Muscle of leg (tissue), 11 donors: ENCODE measurements around the gene ACTN1. TPM values are rescaled to one million over a fixed set of nuclear protein-coding genes. Genes with fewer than 3 reads are reported as not detected.
A peak's percentile ranks its signal among the peaks of the same experiment; 100 is the strongest.
"Not testable (repeated sequence)": the region's sequence is repeated elsewhere in the genome, so short reads cannot be mapped to it uniquely, and the experiment has no call there.

Experiments used
- DNase-seq: peaks from one replicate; pipeline ENCODE4 v3.0.0; 2013
- H3K27ac ChIP-seq: one replicate; pipeline ENCODE4 v1.5.1; 2013; ENCODE audit warnings: mild to moderate bottlenecking, low read length, control low read depth
- H3K27me3 ChIP-seq: one replicate; pipeline ENCODE4 v1.6.1; 2013; ENCODE audit warnings: low read length; ENCODE audit not compliant: control insufficient read depth, insufficient read depth
- H3K36me3 ChIP-seq: one replicate; pipeline ENCODE4 v1.6.1; 2013; ENCODE audit warnings: low read length; ENCODE audit not compliant: control insufficient read depth, insufficient read depth
- H3K4me1 ChIP-seq: one replicate; pipeline ENCODE4 v1.6.1; 2013; ENCODE audit warnings: low read length; ENCODE audit not compliant: control insufficient read depth, insufficient read depth
- H3K4me3 ChIP-seq: one replicate; pipeline ENCODE4 v1.5.1; 2013; ENCODE audit warnings: low read length, control low read depth
- H3K9me3 ChIP-seq: replicated peaks from 2 replicates; pipeline ENCODE4 v1.6.1; 2013; ENCODE audit warnings: low read depth, low read length; ENCODE audit not compliant: control insufficient read depth
- WGBS: methylation state at CpG from one replicate; pipeline ENCODE4 v1.1.5; 2013; ENCODE audit warnings: missing lambda C conversion rate; ENCODE audit not compliant: insufficient coverage; 5-methylcytosine and 5-hydroxymethylcytosine counted together
- polyA plus RNA-seq, 8 donors: library from polyadenylated mRNA; unstranded; fragments of 120-200 nt; gene quantifications; one replicate each; pipeline versions ENCODE4 v1.2.1 to v1.2.3, GENCODE V29; 2013; ENCODE audit warnings: inconsistent platforms in 1 of 8, low replicate concordance in 1 of 8; ENCODE audit not compliant: insufficient read length in 8 of 8, insufficient read depth in 1 of 8
- total RNA-seq: library from RNA; stranded (reverse); fragments of 120-200 nt; gene quantifications from one replicate; pipeline ENCODE4 v1.2.4, GENCODE V29; 2013

The ACTN1 gene
- total and polyA plus RNA-seq, 9 donors: 30.3 to 58.5 (median 48.5) TPM

DNA sequence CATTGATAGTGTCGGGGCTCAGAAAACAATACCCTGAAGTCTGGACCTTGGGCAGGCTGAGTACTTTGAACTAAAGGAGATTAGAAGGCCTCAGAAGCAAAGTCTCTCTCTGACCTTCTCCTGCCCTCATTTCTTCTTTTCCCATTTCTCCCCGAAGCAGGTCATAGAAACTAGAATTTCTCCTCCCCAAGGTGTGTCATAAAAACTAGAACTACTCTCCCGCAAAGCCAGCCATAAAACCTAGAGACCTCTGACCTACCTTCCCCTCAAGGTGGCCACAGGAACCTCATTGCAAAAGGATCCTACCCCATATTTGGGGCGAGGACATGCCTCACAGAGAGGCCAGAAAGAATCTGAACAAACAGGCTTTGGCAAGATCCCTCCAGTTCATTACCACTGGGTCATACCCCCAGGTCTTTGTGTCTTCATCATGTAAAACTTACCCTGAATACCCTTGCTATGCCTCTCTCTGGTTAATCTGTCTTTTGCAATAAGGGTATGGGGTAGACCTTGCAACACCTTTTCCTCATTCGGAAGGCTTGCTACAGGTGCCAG is 121.5 kb downstream of the ACTN1 start:
- H3K4me3 ChIP-seq: no peak overlapping the region
- H3K27ac ChIP-seq: no peak overlapping the region
- no peak for DNase-seq
- H3K4me1 ChIP-seq: no peaks in the 10 kb centered on the region
- 54% methylated on average over 2 of the region's 5 CpGs for WGBS
- H3K9me3 ChIP-seq: no peaks in the 10 kb centered on the region
- no peaks in the 10 kb centered on the region for H3K36me3 ChIP-seq
- no peaks in the 10 kb centered on the region for H3K27me3 ChIP-seq

DNA sequence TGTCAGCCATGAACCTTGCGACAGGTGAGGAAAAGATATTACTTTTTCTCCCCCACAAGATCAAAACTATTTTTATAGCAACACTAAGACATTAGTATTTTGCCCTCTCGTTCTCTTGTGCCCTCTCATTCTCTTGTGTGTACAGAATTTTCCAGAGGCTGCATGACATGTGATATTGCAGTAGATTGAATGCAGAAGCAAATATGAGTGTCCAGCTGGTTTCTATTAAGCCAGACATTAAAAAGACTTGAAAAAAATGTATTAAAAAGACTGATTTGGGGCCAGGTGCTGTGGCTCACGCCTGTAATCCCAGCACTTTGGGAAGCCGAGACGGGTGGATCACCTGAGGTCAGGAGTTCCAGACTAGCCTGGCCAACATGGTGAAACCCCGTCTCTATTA is 122.5 kb downstream of the ACTN1 start:
- Histone ChIP-seq H3K9me3 (no peaks in the 10 kb centered on the region), H3K27me3 (no peaks in the 10 kb centered on the region), H3K4me3 (no peak overlapping the region), H3K36me3 (no peaks in the 10 kb centered on the region), H3K27ac (no peak overlapping the region), H3K4me1 (no peaks in the 10 kb centered on the region)
- no CpG with 5 or more reads among the region's 6 CpGs for WGBS
- DNase-seq: peak; percentile 48

DNA sequence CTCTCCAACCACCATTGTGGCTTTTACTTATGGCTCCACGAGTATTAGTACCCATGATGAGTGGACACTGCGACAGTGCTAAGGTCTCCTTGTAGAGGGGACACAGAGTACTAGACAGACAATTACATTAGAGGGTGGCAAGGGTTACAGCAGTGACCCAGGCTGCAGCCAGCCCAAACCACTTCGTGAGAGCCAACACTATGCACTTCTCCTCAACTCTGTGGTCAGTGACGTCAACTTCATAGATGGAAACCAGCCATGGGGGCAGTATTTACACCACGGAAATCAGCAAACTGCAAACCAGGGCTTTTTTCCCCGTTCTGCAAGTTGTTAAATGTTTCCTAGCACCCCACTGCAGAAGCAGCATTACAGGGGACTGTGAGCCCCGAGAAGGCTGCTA is 124.7 kb downstream of the ACTN1 start:
- Histone ChIP-seq H3K9me3 (no peaks in the 10 kb centered on the region), H3K27me3 (no peaks in the 10 kb centered on the region), H3K36me3 (no peaks in the 10 kb centered on the region), H3K4me1 (no peaks in the 10 kb centered on the region), H3K27ac (no peak overlapping the region), H3K4me3 (no peak overlapping the region)
- WGBS: 61% methylated on average over 4 of the region's 7 CpGs
- no peak for DNase-seq

DNA sequence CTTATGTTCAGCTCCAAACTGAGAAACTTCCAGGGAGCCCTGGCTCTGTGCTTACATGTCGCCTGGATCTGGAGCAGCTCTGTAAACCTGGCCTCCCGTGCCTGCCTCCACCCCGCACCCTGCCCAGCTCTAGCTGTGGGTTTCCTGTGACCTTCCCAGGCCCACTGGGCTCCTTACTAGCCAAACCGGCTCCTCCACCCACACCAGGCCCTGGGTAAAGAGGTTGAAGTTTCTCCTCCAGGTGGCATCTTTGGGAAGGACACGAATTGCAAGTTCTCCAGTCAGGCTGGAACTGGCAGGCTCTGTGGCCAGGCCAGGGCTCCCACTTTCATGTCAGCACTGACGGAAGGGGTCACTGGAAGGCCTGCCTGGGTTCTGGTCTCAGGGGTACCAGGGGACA is 125.4 kb downstream of the ACTN1 start:
- Histone ChIP-seq H3K27me3 (no peaks in the 10 kb centered on the region), H3K4me3 (no peak overlapping the region), H3K36me3 (no peaks in the 10 kb centered on the region), H3K27ac (no peak overlapping the region), H3K9me3 (no peaks in the 10 kb centered on the region), H3K4me1 (no peaks in the 10 kb centered on the region)
- 92% methylated on average over 5 of the region's 6 CpGs for WGBS
- no peak for DNase-seq

DNA sequence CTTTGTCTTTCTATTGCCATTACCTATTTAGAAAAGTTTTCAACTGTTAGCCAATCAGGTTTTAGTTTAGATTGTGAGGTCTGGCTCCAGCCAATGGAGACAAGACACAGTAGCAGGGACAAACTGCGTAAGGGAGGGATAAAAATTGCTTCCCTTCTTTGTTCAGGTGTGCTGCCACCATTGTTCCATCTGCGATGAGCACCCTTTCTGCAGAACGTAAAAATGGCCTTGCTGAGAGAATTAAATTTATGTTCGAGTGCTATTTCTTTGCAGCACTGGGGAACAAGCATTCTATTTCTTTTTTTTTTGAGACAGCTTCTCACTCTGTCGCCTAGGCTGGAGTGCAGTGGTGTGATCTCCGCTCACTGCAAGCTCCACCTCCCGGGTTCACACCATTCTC is 126.6 kb downstream of the ACTN1 start:
- H3K9me3 ChIP-seq, H3K4me3 ChIP-seq, H3K27ac ChIP-seq, H3K4me1 ChIP-seq, H3K36me3 ChIP-seq, DNase-seq, H3K27me3 ChIP-seq: not testable (repeated sequence)
- 92% methylated on average over 2 of the region's 7 CpGs for WGBS

DNA sequence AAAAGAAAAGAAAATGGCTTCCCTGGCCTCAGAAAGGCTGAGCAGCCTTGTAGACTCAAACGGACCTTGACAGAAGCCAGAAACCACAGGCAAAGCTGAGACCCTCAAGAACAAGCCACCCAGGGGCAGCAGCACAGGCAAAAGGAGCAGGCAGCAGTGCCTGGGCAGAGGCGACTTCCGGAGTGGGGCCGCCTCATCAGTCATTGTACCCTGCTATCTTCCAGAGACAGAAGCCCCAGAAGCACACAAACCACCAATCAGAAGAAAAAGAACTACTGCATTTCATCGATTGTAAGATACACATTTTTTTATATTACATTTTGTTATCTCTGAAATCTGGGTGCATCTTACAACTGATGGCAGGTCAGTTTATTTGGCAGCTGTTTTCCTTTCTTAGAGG is 128.0 kb downstream of the ACTN1 start:
- Histone ChIP-seq H3K4me3 (no peak overlapping the region), H3K27ac (no peak overlapping the region), H3K9me3 (no peaks in the 10 kb centered on the region), H3K27me3 (no peaks in the 10 kb centered on the region), H3K36me3 (no peaks in the 10 kb centered on the region), H3K4me1 (no peaks in the 10 kb centered on the region)
- WGBS: 36% methylated on average over 1 of the region's 5 CpGs
- no peak for DNase-seq

DNA sequence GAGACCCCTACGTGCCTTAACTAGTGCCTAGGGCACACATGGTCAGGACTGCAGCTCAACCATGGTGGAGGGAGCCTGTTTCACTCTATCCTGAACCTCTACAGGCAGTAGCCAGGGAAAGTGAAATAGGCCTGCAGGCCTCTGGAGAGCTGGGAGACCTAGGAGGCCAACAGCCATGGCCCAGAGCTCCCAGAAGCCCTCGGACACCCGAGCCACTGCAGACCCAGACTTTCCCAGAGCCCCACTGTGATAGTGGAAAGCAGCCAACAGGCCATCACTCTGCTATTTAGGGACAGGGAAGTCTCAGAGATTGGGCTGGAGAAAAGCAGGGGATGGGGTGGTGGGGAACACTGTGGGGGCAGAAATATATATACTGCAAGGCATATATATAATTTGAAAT is 129.7 kb downstream of the ACTN1 start:
- 86% methylated on average over 1 of the region's 3 CpGs for WGBS
- H3K4me1 ChIP-seq: no peaks in the 10 kb centered on the region
- DNase-seq: peak; percentile 37
- no peaks in the 10 kb centered on the region for H3K36me3 ChIP-seq
- H3K9me3 ChIP-seq: no peaks in the 10 kb centered on the region
- no peaks in the 10 kb centered on the region for H3K27me3 ChIP-seq
- H3K4me3 ChIP-seq: no peak overlapping the region
- no peak overlapping the region for H3K27ac ChIP-seq

DNA sequence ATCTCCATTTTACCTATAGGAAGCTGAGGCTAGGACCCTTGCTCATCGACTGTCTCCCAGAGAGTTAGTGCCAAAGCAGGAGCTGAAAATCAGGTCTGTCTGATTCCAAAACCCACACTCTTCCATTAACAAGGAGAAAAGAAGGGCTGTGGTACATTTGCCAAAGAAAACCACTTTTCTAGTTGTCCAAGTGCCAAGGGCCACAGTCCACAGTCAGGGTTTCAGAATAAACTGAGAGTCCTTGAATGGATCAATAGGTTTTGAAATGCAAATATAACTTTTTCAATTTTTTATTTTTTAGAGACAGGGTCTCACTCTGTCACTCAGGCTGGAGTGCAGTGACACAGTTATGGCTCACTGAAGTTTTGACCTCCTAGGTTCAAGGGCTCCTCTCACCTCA is 130.8 kb downstream of the ACTN1 start:
- no peaks in the 10 kb centered on the region for H3K9me3 ChIP-seq
- no peak overlapping the region for H3K4me3 ChIP-seq
- no peaks in the 10 kb centered on the region for H3K27me3 ChIP-seq
- no CpG with 5 or more reads among the region's 1 CpG for WGBS
- H3K36me3 ChIP-seq: no peaks in the 10 kb centered on the region
- peaks cover 6% of the 10 kb centered on the region for H3K4me1 ChIP-seq
- H3K27ac ChIP-seq: no peak overlapping the region
- no peak for DNase-seq

DNA sequence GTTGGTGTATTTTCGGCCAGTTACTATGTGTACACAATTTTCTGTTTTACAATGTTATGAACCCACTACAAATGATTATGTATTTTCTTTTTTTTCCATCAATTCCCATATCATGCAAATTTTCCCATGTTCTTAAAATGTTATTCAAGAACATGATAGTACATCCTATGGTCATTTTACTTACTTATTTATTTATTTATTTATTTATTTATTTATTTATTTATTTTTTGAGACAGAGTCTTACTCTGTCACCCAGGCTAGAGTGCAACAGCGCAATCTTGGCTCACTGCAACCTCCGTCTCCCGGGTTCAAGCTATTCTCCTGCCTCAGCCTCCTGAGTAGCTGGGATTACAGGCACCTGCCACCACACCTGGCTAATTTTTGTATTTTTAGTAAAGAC is 131.5 kb downstream of the ACTN1 start:
- not testable (repeated sequence) for H3K4me3 ChIP-seq, H3K4me1 ChIP-seq, DNase-seq, H3K27me3 ChIP-seq, H3K9me3 ChIP-seq, H3K36me3 ChIP-seq, H3K27ac ChIP-seq
- no CpG with 5 or more reads among the region's 4 CpGs for WGBS

DNA sequence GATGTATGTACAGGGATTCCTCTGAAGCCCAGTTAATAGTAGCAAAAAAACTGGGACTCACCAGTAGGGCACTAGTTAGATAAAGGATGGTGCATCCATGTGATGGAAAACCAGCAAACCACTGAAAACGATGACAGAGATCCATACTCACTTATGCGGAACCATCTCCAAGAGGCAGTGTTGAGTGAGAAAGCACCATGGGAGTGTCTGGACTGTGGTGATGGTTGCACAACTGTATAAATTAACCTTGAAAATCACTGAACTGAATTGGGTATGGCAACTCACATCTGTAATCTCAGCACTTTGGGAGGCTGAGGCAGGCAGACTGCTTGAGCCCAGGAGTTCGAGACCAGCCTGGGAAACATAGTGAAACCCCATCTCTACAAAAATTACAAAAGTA is 132.6 kb downstream of the ACTN1 start:
- peaks cover 9% of the 10 kb centered on the region for H3K4me1 ChIP-seq
- H3K36me3 ChIP-seq: no peaks in the 10 kb centered on the region
- no peak for DNase-seq
- H3K4me3 ChIP-seq: no peak overlapping the region
- WGBS: no CpG with 5 or more reads among the region's 3 CpGs
- H3K27me3 ChIP-seq: no peaks in the 10 kb centered on the region
- H3K9me3 ChIP-seq: no peaks in the 10 kb centered on the region
- no peak overlapping the region for H3K27ac ChIP-seq

DNA sequence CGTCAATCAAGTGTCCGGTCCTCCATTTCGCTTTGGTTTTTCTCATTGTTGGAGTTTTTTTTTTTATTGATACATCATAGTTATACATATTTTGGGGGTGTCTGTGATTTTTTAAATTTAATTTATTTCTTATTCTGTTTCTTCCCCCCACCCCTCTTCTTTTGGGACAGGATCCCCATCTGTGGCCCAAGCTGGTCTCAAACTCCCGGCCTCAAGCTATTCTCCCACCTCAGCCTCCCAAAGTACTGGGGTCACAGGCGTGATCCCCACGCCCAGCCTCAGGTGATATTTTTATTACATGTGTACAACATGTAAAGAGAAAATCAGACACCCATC is 134.9 kb downstream of the ACTN1 start:
- H3K4me3 ChIP-seq: no peak overlapping the region
- DNase-seq: no peak
- no CpG with 5 or more reads among the region's 6 CpGs for WGBS

More for the DNA sequence above, 134.9 kb downstream of the ACTN1 start:
- peaks cover 9% of the 10 kb centered on the region for H3K4me1 ChIP-seq
- no peaks in the 10 kb centered on the region for H3K36me3 ChIP-seq
- no peak overlapping the region for H3K27ac ChIP-seq
- no peaks in the 10 kb centered on the region for H3K9me3 ChIP-seq
- no peaks in the 10 kb centered on the region for H3K27me3 ChIP-seq
